GM12878 (cell line): ENCODE data around the gene MIEN1. TPM values are rescaled to one million over a fixed set of nuclear protein-coding genes. Genes with fewer than 3 reads are reported as not detected.

Experiments used
- ASH2L ChIP-seq: fragments of 300-600, 200-600 bp; sonication (generic); IDR thresholded peaks from 2 replicates; pipeline ENCODE4 v1.6.1; 2017; ENCODE audit warnings: low read depth, mild to moderate bottlenecking, borderline replicate concordance
- ATF2 ChIP-seq: IDR thresholded peaks from 2 replicates; pipeline ENCODE4 v1.6.1; 2012; ENCODE audit warnings: low read length, inconsistent platforms
- CHD4 ChIP-seq: fragments of 200-600 bp; sonication (generic); IDR thresholded peaks from 2 replicates; pipeline ENCODE4 v1.6.1; 2016; ENCODE audit warnings: mild to moderate bottlenecking
- CTCF ChIP-seq, 3 experiments: IDR thresholded peaks in 2 of 3; conservative IDR thresholded peaks in 1 of 3; 2 replicates each; pipeline ENCODE4 v1.5.1; 2011; ENCODE audit warnings: low read depth in 3 of 3, low read length in 3 of 3, mild to moderate bottlenecking in 3 of 3, control low read depth in 2 of 3, moderate library complexity in 2 of 3, inconsistent platforms in 1 of 3, mixed read lengths in 1 of 3; ENCODE audit not compliant: control insufficient read depth in 2 of 3, insufficient read depth in 1 of 3; ENCODE audit errors: extremely low read depth in 1 of 3
- EGR1 ChIP-seq, 2 experiments: IDR thresholded peaks; 1 replicate in 1 of 2; 2 replicates in 1 of 2; pipeline ENCODE4 v1.6.1; 2011 to 2012; ENCODE audit warnings: low read depth in 2 of 2, low read length in 2 of 2, borderline replicate concordance in 1 of 2, mild to moderate bottlenecking in 1 of 2, moderate library complexity in 1 of 2
- HDAC2 ChIP-seq: fragments of 200-600 bp; sonication (generic); IDR thresholded peaks from 2 replicates; pipeline ENCODE4 v1.6.1; 2017
- KDM1A ChIP-seq: fragments of 200-600 bp; sonication (generic); IDR thresholded peaks from 2 replicates; pipeline ENCODE4 v1.6.1; 2016; ENCODE audit warnings: borderline replicate concordance
- KLF5 ChIP-seq: fragments of 450-650 bp; IDR thresholded peaks from 2 replicates; pipeline ENCODE4 v1.6.1; 2014; ENCODE audit warnings: mild to moderate bottlenecking; ENCODE audit not compliant: partially characterized antibody
- MEF2A ChIP-seq: IDR thresholded peaks from 2 replicates; pipeline ENCODE4 v1.6.1; 2011; ENCODE audit warnings: low read depth, mild to moderate bottlenecking, low read length, moderate library complexity; ENCODE audit not compliant: insufficient read depth
- MXI1 ChIP-seq: fragments of 150-350 bp; IDR thresholded peaks from 2 replicates; pipeline ENCODE4 v1.6.1; 2011; ENCODE audit warnings: low read depth, mild to moderate bottlenecking, inconsistent platforms, low read length, improper control_type of control experiment
- MYB ChIP-seq: fragments of 150-350 bp; IDR thresholded peaks from 2 replicates; pipeline ENCODE4 v1.6.1; 2014; ENCODE audit warnings: mild to moderate bottlenecking, low read depth, low read length, borderline replicate concordance
- PML ChIP-seq: IDR thresholded peaks from 2 replicates; pipeline ENCODE4 v1.6.1; 2012; ENCODE audit warnings: low read length, inconsistent platforms
- POLR2A ChIP-seq: IDR thresholded peaks from 2 replicates; pipeline ENCODE4 v1.6.1; 2011; ENCODE audit warnings: low read depth, mild to moderate bottlenecking, low read length
- RB1 ChIP-seq: fragments of 450-650 bp; formaldehyde crosslinking; IDR thresholded peaks from 2 replicates; pipeline ENCODE4 v1.6.1; 2017; ENCODE audit warnings: mild to moderate bottlenecking, borderline replicate concordance
- RFX5 ChIP-seq: IDR thresholded peaks from 2 replicates; pipeline ENCODE4 v1.6.1; 2011; ENCODE audit warnings: low read depth, low read length, improper control_type of control experiment
- TCF12 ChIP-seq: IDR thresholded peaks from 2 replicates; pipeline ENCODE4 v1.6.1; 2011; ENCODE audit warnings: low read depth, mild to moderate bottlenecking, low read length
- TCF7 ChIP-seq: IDR thresholded peaks from 2 replicates; pipeline ENCODE4 v1.6.1; 2014; ENCODE audit warnings: antibody characterized with exemption, borderline replicate concordance
- ZBTB4 ChIP-seq: fragments of 450-650 bp; formaldehyde crosslinking; IDR thresholded peaks from 2 replicates; pipeline ENCODE4 v1.4.0; 2022; ENCODE audit warnings: mild to moderate bottlenecking, moderate library complexity
- ZZZ3 ChIP-seq: IDR thresholded peaks from 2 replicates; pipeline ENCODE4 v1.6.1; 2011; ENCODE audit warnings: low read depth; ENCODE audit not compliant: control insufficient read depth, insufficient read length
- polyA plus RNA-seq, 11 experiments: library from polyadenylated mRNA; depleted of rRNA in 4 of 11; unstranded in 6 of 11; stranded (reverse) in 5 of 11; fragments of >200 nt; fragmentation: Nextera tagmentation in 4 of 11; fragmentation: Illumina TruSeq in 1 of 11; extraction: Ambion mirVana in 4 of 11; extraction: Trizol in 1 of 11; gene quantifications; 1 replicate in 1 of 11; 2 replicates in 10 of 11; pipeline versions ENCODE4 v1.2.1 to v1.2.3, GENCODE V29; 2011 to 2016; ENCODE audit warnings: inconsistent platforms in 2 of 11, missing spikeins in 2 of 11, low read depth in 1 of 11
- total RNA-seq, 4 experiments: library from RNA; depleted of rRNA in 3 of 4; stranded (reverse); fragments of >200 nt in 3 of 4; fragmentation: Illumina TruSeq in 1 of 4; extraction: Trizol in 1 of 4; gene quantifications; 2 replicates each; pipeline versions ENCODE4 v1.2.1 to v1.2.3, GENCODE V29; 2013 to 2021
- TF ChIP-seq, protein P1 (sequence below): IDR thresholded peaks from 2 replicates; pipeline ENCODE4 v1.6.1; 2012; ENCODE audit warnings: low read depth, low read length, improper control_type of control experiment
- TF ChIP-seq, protein P2 (sequence below): IDR thresholded peaks from 2 replicates; pipeline ENCODE4 v1.6.1; 2011; ENCODE audit warnings: borderline replicate concordance, low read depth, mild to moderate bottlenecking, moderate library complexity, low read length; ENCODE audit not compliant: insufficient read depth, poor library complexity, severe bottlenecking

Gene MIEN1
- total and polyA plus RNA-seq, 10 of the 15 experiments (the other 5 are each of a cell fraction or from before 2014, with no cell fraction given) = 24.9 to 89.1 (median 47.7) TPM

DNA sequence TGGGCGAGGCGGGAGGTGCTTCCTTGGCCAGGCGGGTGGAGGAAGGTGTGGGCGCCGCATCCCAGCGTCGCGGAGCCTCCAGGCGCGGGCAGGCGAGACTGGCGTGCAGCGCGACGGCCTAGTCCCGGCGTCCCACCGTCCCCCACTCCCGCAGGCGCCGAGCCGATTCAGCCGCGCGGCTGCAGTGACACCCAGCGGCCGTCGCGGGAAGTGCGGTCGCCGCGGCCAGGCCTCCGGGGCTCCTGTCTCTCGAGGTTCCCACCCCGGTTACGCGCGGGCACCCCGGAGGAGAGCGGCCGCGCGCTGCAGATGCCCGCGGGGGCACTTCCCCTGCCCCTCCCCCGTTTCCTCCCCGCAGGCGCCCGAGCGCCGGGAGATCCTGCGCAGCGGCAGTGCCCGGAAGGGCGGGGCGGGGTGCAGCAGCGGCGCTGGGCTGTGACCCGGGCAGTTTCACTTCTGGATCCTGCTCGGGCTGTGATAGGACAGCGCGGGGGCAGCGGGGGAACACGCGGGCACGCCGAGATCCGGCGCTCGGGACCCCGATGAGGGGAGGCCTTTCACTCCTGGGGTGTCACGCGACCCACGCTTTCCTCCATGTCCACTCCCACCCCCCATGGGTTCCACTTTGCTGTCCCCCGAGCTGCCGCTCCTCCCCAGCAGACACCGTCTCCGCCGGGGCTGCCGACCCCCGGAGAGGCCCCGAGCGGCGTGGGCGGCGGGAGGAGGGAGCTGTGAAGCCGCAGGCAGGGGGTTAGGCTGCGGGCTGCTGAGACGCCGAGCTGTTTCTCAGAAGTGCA is 24.0 kb upstream of the MIEN1 start (continued):
- TF ChIP-seq, protein P1, sequence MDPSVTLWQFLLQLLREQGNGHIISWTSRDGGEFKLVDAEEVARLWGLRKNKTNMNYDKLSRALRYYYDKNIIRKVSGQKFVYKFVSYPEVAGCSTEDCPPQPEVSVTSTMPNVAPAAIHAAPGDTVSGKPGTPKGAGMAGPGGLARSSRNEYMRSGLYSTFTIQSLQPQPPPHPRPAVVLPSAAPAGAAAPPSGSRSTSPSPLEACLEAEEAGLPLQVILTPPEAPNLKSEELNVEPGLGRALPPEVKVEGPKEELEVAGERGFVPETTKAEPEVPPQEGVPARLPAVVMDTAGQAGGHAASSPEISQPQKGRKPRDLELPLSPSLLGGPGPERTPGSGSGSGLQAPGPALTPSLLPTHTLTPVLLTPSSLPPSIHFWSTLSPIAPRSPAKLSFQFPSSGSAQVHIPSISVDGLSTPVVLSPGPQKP = peak; percentile 40; the same call in 1 of the 2 replicates
- TF ChIP-seq ASH2L (no peak), MEF2A (peak; percentile 48), TCF7 (no peak), HDAC2 (no peak), POLR2A (peak; percentile 75), ZZZ3 (no peak), ZBTB4 (CRISPR knock-in tag) (no peak), CTCF (IDR thresholded peaks at IDR 0.05 in 2 of 3, conservative IDR thresholded peaks at IDR 0.05 in 1 of 3; ENCODE audit: control insufficient read depth in 2 of 3, extremely low read depth in 1 of 3, insufficient read depth in 1 of 3, low read depth in 3 of 3, low read length in 3 of 3) (peak; percentile 81 to 93 (median 88)), KDM1A (no peak), MYB (no peak), KLF5 (no peak), TCF12 (peak; percentile 81), MXI1 (no peak; the same call in 1 of the 2 replicates), ATF2 (peak; percentile 65; the same call in 1 of the 2 replicates), PML (0 out of 2 replicates have a peak, but pooled peaks have one; percentile 44), RB1 (no peak), CHD4 (no peak), EGR1 (IDR thresholded peaks at IDR 0.05; ENCODE audit: borderline replicate concordance in 1 of 2, low read depth in 2 of 2, low read length in 2 of 2) (peak in 1 of 2 experiments; percentile 97; a peak in 2 of 3 replicates), RFX5 (no peak)
- TF ChIP-seq, protein P2, sequence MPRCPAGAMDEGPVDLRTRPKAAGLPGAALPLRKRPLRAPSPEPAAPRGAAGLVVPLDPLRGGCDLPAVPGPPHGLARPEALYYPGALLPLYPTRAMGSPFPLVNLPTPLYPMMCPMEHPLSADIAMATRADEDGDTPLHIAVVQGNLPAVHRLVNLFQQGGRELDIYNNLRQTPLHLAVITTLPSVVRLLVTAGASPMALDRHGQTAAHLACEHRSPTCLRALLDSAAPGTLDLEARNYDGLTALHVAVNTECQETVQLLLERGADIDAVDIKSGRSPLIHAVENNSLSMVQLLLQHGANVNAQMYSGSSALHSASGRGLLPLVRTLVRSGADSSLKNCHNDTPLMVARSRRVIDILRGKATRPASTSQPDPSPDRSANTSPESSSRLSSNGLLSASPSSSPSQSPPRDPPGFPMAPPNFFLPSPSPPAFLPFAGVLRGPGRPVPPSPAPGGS = peak; percentile 98
